SK-N-SH treated with all-trans-retinoic acid at 6 μM for 48 hours (cell line): Measurements from ENCODE around the gene FAM3D.

Experiments
- ATAC-seq: fragments of 200-7000 bp; cut with Tn5 transposase; 3 replicates; pipeline ENCODE4 v1.9.1; 2020; ENCODE audit warnings: mild to moderate bottlenecking, moderate library complexity
- ARNTL ChIP-seq: fragments of 450-650 bp; formaldehyde crosslinking; IDR thresholded peaks from 2 replicates; pipeline ENCODE4 v1.5.0; 2020; ENCODE audit warnings: low read depth, mild to moderate bottlenecking, moderate library complexity, borderline replicate concordance
- BACH2 ChIP-seq: fragments of 250-450 bp; sonication (Bioruptor Pico); IDR thresholded peaks from 2 replicates; pipeline ENCODE4 v1.9.0; 2021; ENCODE audit warnings: mild to moderate bottlenecking, borderline replicate concordance
- CREB5 ChIP-seq: fragments of 250-450 bp; sonication (Bioruptor Pico); IDR thresholded peaks from 2 replicates; pipeline ENCODE4 v1.5.1; 2020; ENCODE audit warnings: low read depth, mild to moderate bottlenecking, moderate library complexity
- CSDC2 ChIP-seq: fragments of 250-450 bp; sonication (Bioruptor Pico); IDR thresholded peaks from 2 replicates; pipeline ENCODE4 v1.5.0; 2020; ENCODE audit warnings: mild to moderate bottlenecking, moderate library complexity
- CSRNP3 ChIP-seq: fragments of 250-450 bp; sonication (Bioruptor Pico); IDR thresholded peaks from 2 replicates; pipeline ENCODE4 v1.5.1; 2021; ENCODE audit warnings: mild to moderate bottlenecking, moderate library complexity
- ESRRG ChIP-seq: fragments of 250-450 bp; sonication (Bioruptor Pico); IDR thresholded peaks from 2 replicates; pipeline ENCODE4 v1.6.1; 2021; ENCODE audit warnings: mild to moderate bottlenecking
- GLIS3 ChIP-seq: fragments of 250-450 bp; sonication (Bioruptor Pico); IDR thresholded peaks from 2 replicates; pipeline ENCODE4 v1.5.0; 2020; ENCODE audit warnings: mild to moderate bottlenecking, moderate library complexity
- ISL1 ChIP-seq: fragments of 250-450 bp; sonication (Bioruptor Pico); IDR thresholded peaks from 2 replicates; pipeline ENCODE4 v2.1.2; 2022; ENCODE audit warnings: mild to moderate bottlenecking, moderate library complexity
- OSR1 ChIP-seq: fragments of 250-450 bp; sonication (Bioruptor Pico); IDR thresholded peaks from 2 replicates; pipeline ENCODE4 v1.8.0; 2022; ENCODE audit warnings: moderate library complexity, mild to moderate bottlenecking, inconsistent platforms
- SNAI2 ChIP-seq: fragments of 250-450 bp; sonication (Bioruptor Pico); IDR thresholded peaks from 2 replicates; pipeline ENCODE4 v1.5.0; 2020; ENCODE audit warnings: mild to moderate bottlenecking, moderate library complexity
- TCF4 ChIP-seq: fragments of 250-450 bp; sonication (Bioruptor Pico); IDR thresholded peaks from 2 replicates; pipeline ENCODE4 v1.8.0; 2021; ENCODE audit warnings: mild to moderate bottlenecking, moderate library complexity, borderline replicate concordance
- TOX ChIP-seq: fragments of 250-450 bp; sonication (Bioruptor Pico); IDR thresholded peaks from 2 replicates; pipeline ENCODE4 v1.8.0; 2021; ENCODE audit warnings: mild to moderate bottlenecking, moderate library complexity, borderline replicate concordance
- ZC3H10 ChIP-seq: fragments of 250-450 bp; sonication (Bioruptor Pico); IDR thresholded peaks from 2 replicates; pipeline ENCODE4 v1.5.1; 2021; ENCODE audit warnings: mild to moderate bottlenecking, moderate library complexity
- ZFP3 ChIP-seq: fragments of 250-450 bp; sonication (Bioruptor Pico); IDR thresholded peaks from 2 replicates; pipeline ENCODE4 v1.5.0; 2020; ENCODE audit warnings: mild to moderate bottlenecking, moderate library complexity
- ZNF565 ChIP-seq: fragments of 450-650 bp; formaldehyde crosslinking; conservative IDR thresholded peaks from 2 replicates; pipeline ENCODE4 v1.5.0; 2020; ENCODE audit warnings: low read depth, mild to moderate bottlenecking, moderate library complexity
- ZNF70 ChIP-seq: fragments of 450-650 bp; formaldehyde crosslinking; IDR thresholded peaks from 2 replicates; pipeline ENCODE4 v1.5.0; 2020; ENCODE audit warnings: mild to moderate bottlenecking, moderate library complexity
- ZNF8 ChIP-seq: fragments of 450-650 bp; formaldehyde crosslinking; IDR thresholded peaks from 2 replicates; pipeline ENCODE4 v1.5.0; 2020; ENCODE audit warnings: mild to moderate bottlenecking, moderate library complexity
- TF ChIP-seq, protein P1 (sequence below): fragments of 250-450 bp; sonication (Bioruptor Pico); IDR thresholded peaks from 2 replicates; pipeline ENCODE4 v1.8.0; 2020; ENCODE audit warnings: mild to moderate bottlenecking, moderate library complexity, borderline replicate concordance
- TF ChIP-seq, protein P2 (sequence below): fragments of 250-450 bp; sonication (Bioruptor Pico); IDR thresholded peaks from 2 replicates; pipeline ENCODE4 v1.8.0; 2021; ENCODE audit warnings: low read depth, mild to moderate bottlenecking, moderate library complexity, borderline replicate concordance
- TF ChIP-seq, protein P3 (sequence below): fragments of 250-450 bp; sonication (Bioruptor Pico); IDR thresholded peaks from 2 replicates; pipeline ENCODE4 v1.5.0; 2020; ENCODE audit warnings: mild to moderate bottlenecking, moderate library complexity

The FAM3D gene

DNA sequence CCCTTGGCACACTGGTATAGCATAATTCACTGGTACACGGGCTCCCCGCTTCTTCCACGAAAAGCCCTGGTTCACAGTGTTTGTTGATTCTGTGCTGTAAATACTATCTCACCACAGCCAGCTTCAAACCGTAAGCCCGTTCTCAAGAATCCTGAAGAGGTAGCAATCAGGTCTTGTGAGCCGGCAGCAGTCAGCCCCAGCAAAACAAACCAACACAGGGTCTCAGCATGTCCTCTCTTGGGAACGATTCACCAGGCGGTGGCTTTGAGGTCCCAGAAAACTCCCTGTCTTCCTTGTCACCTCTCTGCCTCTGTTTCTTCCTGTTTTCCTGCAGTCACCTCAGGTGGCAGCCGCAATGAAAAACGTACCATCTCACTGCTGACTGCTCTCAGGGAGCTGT lies 19.1 kb upstream of the FAM3D start (continued):
- no peak for TF ChIP-seq CSRNP3 (CRISPR knock-in tag)
- TF ChIP-seq CSDC2 (CRISPR knock-in tag): no peak
- TF ChIP-seq, protein P1, sequence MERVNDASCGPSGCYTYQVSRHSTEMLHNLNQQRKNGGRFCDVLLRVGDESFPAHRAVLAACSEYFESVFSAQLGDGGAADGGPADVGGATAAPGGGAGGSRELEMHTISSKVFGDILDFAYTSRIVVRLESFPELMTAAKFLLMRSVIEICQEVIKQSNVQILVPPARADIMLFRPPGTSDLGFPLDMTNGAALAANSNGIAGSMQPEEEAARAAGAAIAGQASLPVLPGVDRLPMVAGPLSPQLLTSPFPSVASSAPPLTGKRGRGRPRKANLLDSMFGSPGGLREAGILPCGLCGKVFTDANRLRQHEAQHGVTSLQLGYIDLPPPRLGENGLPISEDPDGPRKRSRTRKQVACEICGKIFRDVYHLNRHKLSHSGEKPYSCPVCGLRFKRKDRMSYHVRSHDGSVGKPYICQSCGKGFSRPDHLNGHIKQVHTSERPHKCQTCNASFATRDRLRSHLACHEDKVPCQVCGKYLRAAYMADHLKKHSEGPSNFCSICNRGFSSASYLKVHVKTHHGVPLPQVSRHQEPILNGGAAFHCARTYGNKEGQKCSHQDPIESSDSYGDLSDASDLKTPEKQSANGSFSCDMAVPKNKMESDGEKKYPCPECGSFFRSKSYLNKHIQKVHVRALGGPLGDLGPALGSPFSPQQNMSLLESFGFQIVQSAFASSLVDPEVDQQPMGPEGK (CRISPR knock-in tag): no peak
- no peak for TF ChIP-seq BACH2 (CRISPR knock-in tag)
- no peak for TF ChIP-seq ZNF70 (CRISPR knock-in tag)
- TF ChIP-seq ESRRG (CRISPR knock-in tag): no peak
- no peak for TF ChIP-seq ZC3H10 (CRISPR knock-in tag)
- TF ChIP-seq ZNF565 (CRISPR knock-in tag): no peak
- TF ChIP-seq, all 23 proteins: peak for 0

DNA sequence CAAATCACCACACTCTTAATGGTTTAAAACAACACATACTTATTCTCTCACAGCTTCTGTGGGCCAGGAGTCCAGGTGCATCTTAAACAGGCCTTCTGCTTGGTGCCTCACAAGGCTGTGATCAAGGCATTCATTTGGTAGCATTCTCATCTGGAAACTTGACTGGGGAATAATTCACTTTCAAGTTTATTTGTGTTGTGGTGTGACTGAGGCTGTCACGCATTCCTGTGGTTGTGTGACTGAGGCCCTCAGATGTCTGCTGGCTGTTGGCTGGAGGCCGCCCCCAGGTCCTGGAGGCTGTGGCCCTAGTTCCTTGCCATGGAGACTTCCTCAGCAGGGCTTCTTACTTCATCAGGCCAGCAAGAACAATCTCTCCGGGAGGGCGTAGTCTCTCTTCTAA lies 16.9 kb upstream of the FAM3D start:
- ATAC-seq: no peak
- no peak for TF ChIP-seq ZNF8 (CRISPR knock-in tag)
- no peak for TF ChIP-seq ZC3H10 (CRISPR knock-in tag)
- TF ChIP-seq, protein P1 (CRISPR knock-in tag): no peak
- TF ChIP-seq OSR1 (CRISPR knock-in tag): no peak
- no peak for TF ChIP-seq ISL1 (CRISPR knock-in tag)
- TF ChIP-seq ZNF70 (CRISPR knock-in tag): no peak
- TF ChIP-seq, protein P2, sequence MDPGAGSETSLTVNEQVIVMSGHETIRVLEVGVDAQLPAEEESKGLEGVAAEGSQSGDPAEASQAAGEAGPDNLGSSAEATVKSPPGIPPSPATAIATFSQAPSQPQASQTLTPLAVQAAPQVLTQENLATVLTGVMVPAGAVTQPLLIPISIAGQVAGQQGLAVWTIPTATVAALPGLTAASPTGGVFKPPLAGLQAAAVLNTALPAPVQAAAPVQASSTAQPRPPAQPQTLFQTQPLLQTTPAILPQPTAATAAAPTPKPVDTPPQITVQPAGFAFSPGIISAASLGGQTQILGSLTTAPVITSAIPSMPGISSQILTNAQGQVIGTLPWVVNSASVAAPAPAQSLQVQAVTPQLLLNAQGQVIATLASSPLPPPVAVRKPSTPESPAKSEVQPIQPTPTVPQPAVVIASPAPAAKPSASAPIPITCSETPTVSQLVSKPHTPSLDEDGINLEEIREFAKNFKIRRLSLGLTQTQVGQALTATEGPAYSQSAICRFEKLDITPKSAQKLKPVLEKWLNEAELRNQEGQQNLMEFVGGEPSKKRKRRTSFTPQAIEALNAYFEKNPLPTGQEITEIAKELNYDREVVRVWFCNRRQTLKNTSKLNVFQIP (CRISPR knock-in tag): no peak
- no peak for TF ChIP-seq BACH2 (CRISPR knock-in tag)
- no peak for TF ChIP-seq ESRRG (CRISPR knock-in tag)
- no peak for TF ChIP-seq TOX (CRISPR knock-in tag)
- TF ChIP-seq CSDC2 (CRISPR knock-in tag): no peak
- TF ChIP-seq, protein P3, sequence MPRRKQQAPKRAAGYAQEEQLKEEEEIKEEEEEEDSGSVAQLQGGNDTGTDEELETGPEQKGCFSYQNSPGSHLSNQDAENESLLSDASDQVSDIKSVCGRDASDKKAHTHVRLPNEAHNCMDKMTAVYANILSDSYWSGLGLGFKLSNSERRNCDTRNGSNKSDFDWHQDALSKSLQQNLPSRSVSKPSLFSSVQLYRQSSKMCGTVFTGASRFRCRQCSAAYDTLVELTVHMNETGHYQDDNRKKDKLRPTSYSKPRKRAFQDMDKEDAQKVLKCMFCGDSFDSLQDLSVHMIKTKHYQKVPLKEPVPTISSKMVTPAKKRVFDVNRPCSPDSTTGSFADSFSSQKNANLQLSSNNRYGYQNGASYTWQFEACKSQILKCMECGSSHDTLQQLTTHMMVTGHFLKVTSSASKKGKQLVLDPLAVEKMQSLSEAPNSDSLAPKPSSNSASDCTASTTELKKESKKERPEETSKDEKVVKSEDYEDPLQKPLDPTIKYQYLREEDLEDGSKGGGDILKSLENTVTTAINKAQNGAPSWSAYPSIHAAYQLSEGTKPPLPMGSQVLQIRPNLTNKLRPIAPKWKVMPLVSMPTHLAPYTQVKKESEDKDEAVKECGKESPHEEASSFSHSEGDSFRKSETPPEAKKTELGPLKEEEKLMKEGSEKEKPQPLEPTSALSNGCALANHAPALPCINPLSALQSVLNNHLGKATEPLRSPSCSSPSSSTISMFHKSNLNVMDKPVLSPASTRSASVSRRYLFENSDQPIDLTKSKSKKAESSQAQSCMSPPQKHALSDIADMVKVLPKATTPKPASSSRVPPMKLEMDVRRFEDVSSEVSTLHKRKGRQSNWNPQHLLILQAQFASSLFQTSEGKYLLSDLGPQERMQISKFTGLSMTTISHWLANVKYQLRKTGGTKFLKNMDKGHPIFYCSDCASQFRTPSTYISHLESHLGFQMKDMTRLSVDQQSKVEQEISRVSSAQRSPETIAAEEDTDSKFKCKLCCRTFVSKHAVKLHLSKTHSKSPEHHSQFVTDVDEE: no peak
- TF ChIP-seq ZFP3: no peak
- TF ChIP-seq GLIS3 (CRISPR knock-in tag): no peak
- TF ChIP-seq SNAI2: no peak
- TF ChIP-seq ZNF565 (CRISPR knock-in tag): no peak
- TF ChIP-seq CREB5: no peak
- TF ChIP-seq ARNTL: no peak
- no peak for TF ChIP-seq TCF4 (CRISPR knock-in tag)
- TF ChIP-seq, all 23 proteins: peak for 0
